IPS DF 4.7 (cell line): ENCODE results near the gene HPD.
"Not testable (repeated sequence)": the region's sequence is repeated elsewhere in the genome, so short reads cannot be mapped to it uniquely, and the experiment has no call there.

Experiments used
- DNase-seq: peaks from one replicate; pipeline ENCODE4 v3.0.0-alpha.2; 2013; ENCODE audit warnings: low spot score; ENCODE audit errors: extremely low read depth

The HPD gene

DNA sequence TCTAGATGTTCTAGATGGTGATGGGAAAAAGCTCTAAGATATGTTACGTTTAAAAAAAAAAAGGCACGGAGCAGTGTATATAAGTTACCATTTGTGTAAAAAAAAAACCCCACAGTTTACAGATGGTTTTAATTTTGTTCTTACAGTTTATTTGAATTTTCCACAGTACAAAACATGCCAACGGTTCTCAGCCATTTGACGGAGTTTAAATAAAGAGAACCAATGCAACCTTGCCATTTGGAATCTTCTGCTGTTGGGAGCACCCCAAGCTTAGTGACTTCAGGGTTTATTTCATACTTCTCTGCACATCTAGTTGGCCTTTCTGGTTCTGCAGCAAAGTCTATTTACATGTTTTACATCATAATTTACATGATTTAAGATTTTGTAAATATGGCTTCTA, 7.7 kb upstream of the HPD start:
- DNase-seq = no peak

DNA sequence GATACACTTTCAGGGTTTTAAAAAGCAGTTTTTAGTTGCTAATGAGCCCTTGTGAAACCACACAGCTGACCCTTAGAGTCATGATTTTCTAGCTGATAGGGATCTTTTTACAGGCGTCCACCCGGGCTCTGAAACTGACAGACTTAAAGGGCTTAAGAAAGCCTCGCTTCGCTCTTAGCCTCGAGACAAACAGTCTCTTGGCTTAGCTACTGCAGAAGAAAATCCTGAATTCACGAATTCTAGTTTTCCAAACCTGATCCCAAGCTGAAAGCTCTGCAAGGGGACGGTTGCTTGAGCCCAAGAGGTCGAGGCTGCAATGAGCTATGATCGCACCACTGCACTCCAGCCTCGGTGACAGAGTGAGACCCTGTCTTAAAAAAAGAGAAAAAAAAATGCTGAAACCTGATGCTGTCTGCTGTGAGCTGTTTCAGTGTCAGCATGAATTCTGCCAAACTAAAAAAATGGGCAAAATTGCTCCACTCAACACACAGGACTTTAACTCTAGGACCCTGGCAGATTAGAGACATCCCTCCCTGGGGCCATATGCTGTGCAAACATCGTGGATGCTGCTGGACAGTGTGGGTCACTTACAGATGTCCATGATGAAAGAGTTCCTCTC, 3.1 kb upstream of the HPD start:
- DNase-seq = no peak

DNA sequence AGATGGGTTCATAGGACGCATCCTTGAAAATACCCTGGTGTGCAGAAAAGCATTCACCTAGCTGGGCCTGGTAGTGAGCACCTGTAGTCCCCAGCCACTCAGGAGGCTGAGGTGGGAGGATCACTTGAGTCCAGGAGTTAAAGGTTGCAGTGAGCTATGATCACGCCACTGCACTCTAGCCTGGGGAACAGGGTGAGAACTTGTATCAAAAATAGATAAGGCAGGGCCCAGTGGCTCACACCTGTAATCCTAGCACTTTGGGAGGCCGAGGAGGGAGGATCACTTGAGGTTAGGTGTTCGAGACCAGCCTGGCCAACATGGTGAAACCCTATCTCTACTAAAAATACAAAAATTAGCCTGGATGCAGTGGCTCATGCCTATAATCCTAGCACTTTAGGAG, 2.0 kb upstream of the HPD start:
- DNase-seq = not testable (repeated sequence)

DNA sequence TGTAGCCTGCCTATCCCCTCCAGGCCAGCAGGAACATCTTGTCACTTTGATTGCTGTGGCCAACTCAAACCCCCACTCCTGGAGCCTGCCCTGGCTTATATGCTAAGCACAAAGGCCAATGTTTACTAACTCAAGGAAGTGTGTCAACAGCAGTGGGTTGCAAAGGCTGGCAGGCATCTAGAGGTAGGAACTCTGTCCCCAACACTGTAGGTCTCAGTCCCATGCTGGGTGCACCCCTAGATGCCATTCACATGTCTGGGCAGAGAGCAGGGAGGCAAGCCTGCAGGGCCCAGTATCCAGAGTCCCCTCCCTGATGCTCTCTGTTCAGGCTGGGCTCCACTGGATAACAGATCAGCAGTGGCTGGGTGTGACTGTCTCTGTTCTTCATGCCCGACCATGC, 1.6 kb upstream of the HPD start:
- no peak for DNase-seq

DNA sequence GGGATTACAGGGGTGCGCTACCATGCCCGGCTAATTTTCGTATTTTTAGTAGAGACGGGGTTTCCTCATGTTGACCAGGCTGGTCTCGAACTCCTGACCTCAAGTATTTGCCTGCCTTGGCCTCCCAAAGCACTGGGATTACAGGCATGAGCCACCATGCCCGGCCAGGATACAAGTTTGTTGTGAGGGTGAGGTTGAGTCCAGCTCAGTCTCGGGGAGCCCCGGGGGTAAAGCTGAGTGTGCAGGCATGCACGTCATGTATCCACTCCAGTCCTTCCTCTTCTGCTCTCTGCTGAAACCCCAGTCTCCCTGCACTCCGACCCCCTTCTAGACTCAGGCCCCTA, 369 bp downstream of the HPD start:
- no peak for DNase-seq

DNA sequence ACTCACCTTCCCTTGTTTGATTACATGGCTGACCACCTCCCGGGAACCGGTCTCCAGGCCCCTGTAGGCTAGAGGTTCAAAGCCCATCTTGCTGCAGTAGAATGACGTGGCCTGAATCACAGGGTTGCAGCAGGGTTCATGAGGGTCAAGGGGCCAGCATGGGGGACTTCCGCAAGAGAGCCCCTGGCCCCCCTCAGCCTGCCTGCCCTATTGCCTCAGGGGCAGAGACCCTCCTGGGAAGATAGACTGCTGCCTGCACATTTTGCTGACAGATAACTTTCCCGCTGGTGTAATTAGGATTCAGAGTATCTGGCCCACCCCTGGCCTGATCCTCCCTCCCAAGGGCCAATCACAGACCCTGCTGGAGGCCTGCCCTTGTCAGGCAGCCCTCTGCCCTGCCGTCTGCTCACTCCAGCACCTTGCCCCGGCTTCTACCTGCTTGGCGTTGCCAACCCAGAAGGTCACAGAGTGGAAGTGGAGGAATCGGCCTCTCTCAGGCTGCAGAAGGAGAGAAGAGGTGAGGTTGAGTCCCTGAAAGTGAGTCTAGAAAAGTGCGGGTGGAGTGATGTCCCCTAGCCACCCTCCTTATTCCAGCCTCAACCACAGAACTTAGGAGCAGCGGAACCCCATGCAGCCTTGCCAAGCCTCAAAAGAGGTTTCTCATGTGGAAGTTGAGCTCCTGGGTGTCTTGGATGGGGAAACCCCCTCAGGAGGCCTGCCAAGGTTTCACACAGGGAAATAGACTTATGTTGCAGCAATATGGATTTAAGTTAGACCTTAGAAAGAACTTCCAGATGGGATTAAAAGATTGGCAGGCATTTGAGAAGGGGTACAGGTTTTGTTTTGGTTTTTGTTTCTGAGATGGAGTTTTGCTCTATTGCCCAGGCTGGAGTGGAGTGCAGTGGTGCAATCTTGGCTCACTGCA, 1.1 kb downstream of the HPD start:
- DNase-seq = no peak

DNA sequence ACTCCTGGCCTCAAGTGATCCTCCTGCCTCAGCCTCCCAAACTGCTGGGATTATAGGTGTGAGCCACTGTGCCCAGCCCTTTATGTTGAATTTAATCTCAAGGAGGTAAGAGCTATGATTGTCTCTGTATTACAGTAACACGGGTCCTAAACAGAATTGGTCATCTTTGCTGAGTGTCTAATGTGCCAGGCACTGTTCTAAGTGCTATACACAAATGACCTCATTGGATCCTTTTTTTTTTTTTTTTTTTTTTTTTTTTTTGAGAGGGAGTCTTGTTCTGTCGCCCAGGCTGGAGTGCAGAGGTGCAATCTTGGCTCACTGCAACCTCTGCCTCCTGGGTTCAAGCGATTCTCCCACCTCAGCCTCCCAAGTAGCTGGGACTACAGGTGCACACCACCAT, 6.3 kb downstream of the HPD start:
- DNase-seq = not testable (repeated sequence)

DNA sequence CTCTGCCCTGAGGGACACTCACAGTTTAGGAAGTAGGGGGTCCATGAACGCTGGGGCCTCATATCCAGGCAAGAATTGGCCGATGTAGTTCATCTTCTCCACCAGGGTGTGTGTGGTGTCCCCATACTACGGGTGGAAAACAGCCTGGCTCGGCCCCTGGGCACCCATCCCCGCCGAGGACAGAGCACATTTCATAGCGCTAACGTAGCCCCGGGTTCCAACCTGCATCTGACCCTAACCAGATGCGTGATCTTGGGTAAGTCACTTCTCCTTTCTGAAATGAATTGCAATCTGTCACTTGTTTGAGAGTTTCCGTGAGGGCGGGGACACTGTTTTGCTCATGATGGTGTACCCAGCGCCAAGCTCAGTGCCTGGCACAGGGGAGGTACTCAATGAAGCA, 9.0 kb downstream of the HPD start:
- DNase-seq = no peak

DNA sequence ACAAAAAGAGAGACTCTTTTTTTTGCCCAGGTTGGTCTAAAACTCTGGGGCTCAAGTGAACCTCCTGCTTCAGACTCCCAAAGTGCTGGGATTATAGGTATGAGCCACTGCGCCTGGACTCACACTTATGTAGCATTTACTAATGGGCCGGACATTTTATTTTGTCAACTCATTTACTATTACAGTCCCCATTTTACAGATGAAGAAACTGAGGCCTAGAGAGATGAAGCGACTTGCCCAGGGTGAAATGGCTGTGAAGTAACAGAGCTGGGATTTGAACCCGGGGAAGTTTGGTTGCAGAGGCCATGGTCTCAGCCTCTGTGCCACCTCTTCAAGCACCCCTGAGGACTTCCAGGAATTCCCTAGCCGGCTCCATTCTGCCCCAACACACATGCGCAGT, 9.4 kb downstream of the HPD start:
- no peak for DNase-seq

DNA sequence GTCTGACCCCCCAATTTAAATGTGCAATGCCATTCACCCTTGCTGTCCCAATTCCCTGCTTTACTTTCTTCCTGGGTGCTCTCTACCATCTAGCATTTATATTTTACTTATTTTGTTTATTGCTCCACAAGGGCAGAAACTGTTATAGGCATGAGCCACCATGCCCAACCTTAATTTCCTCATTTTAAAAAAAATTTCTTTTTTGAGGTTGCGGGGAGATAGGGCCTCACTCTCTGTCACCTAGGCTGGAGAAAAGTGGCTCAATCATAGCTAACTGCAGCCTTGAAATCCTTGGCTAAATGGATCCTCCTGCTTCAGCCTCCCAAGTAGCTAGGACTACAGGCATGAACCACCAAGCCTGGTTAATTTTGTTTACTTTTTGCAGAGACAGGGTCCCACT, 13.0 kb downstream of the HPD start:
- DNase-seq = no peak

DNA sequence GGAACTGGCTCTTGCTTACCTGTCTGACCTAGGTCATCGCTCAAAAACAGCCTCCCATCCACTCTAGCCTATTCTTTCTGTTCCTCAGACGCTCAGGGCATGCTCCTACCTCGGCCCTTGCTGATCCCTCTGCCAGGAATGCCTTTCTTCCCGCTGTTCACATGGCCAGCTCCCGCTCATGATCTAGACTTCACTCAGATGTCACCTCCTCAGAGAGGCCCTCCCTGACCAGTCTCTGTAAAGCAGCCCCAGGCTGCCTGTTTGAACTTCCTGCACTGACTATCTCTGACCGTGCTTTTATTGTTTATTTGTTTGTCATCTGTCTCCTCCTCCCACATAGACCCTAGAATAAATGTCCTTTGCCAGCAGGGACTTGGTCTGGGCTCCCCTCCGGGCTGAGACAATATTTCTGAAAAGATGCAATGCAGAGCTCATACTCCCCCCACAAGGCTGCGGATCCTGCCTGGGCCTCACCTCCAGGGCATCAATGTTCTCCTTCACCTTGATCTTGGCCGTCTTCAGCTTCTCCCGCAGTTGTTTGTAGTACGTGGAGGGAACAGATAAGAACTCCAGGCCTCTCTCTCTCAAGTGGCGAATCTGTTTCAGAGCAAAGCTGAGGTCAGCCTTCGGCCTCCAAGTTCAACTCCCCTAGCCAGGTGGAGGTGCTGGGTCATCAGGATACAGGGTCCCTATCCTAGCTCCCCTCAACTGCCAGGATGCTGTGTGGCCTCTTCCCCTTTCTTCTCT, 15.2 kb downstream of the HPD start:
- no peak for DNase-seq

DNA sequence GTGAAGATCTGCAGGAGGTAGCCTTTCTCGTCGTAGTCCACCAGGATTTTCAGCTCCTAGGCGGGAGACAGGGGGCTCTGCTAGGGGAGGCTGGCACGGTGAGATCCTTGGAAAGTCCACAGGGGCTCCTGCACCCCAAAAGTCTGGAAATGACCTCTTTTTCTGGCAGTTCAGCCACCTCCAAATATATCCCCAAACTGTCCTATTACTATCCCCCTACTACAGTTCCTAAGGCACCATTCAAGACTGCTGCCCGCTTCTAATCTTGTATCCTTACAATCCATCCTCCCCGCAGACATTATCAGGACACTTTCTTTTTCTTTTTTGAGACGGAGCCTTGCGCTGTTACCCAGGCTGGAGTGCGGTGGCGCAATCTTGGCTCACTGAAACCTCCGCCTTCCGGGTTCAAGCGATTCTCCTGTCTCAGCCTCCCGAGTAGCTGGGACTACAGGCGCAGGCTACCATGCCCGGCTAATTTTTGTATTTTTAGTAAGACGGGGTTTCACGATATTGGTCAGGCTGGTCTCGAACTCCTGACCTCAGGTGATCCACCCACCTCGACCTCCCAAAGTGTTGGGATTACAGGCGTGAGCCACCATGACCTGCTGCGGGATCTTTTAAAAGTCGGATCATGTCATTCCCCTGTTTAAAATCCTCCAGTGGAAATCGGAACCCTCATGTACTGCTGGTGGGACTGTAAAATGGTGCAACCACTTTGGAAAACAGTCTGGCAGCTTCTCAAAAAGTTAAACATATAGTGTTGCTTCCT, 18.5 kb downstream of the HPD start:
- no peak for DNase-seq

DNA sequence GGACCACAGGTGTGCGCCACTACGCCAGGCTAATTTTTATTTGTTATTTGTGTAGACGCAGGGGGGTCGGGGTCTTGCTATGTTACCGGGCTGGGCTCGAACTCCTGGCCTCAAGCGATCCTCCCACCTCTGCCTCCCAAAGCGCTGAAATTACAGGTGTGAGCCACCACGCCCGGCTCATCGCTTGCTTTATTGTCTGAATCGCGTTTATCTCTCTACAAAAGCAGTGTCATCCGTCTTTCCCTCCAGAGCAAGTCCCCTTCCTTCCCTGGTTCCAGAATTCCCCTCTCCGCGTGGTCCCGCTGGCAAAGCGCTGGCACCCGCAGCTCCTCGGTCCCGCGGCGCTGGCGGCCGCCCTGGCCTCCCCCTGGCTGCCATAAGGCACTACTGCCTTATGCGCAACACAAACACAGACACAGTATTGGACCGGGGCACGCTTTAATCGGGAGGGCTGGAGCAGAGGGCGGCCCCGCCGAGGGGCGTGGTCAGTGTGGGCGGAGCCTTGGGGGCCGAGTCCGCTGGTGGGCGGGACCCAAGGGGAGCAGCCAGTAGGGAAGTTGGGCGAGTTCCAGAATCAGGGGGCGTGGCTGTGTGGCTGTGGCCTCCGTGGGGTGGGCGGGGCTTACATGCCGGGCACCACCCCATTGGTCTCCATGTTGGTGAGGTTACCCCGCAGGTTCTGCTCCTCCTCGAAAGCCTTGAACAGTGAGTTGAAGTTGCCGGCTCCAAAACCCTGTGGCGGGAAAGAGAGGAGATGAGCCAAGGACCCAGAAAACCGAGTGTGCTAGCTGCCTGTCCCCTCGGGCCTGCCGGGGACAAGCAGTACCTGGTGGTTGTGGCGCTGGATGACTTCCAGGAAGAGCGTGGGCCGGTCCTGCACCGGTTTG, 19.3 kb downstream of the HPD start:
- DNase-seq = peak; percentile 91

DNA sequence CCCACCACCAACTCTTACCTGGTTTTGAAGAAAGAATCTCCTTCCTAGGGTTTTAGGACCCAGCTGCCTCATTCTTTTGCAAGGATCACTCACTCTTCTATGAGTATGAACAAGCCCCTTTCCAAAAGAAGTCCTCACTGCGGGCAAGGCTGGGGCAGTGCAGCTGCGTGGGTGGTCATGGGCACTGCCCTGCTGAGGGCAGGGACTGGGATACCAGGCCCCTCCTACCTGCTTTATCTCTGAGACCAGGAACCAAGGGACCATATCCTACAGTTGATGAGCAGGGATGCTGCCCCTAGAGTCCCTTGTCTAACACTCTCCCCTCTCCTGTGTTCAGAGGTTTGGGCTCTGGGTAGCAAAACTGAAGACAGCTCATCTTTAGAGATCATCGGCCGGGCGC, 20.5 kb downstream of the HPD start:
- no peak for DNase-seq

DNA sequence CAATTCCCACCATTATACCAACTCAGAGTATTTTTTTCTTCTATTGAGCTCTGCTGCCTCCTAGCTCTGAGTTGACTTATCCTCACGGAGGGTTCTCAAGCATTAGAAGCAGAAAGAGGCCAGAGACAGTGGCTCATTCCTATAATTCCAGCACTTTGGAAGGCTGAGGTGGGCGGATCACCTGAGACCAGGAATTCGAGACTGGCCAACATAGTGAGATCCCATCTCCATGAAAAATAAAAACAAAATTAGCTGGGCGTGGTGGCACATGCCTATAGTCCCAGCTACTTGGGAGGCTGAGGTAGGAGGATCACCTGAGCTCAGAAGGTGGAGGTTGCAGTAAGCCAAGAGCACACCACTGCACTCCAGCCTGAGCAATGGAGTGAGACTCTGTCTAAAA, 21.0 kb downstream of the HPD start:
- DNase-seq = no peak

DNA sequence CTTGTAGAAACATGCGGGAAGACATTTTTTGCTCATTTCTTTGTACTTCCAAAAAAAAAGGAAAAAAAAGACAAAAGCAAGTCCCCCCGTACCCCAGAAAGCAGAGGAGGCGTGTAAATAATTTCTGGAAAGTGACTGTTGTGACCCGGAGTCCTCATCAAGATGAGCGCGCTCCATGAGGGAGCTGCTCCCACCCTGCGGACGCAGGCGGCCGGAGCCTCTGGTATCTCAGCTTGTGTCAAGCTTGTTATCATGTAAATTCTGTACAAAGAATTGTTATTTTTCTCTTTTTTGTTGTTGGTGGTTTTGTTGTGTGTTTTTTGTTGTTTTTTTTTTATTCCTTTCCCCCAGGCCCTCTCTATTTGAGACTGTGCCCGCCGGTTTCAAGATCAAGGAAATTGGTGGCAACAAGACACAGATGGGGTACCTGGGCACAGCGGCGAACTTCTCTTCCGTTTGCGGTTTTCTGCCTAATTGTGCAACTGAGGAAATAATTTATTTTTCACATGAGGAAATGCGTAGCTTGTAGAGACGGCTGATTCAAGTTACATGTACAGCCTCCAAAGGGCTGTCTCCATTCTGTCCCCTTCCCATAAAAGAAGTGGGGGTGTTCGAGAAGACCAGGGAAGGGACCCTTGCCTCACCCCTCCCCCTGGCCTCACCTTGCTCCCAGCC, 27.0 kb downstream of the HPD start:
- DNase-seq = no peak

DNA sequence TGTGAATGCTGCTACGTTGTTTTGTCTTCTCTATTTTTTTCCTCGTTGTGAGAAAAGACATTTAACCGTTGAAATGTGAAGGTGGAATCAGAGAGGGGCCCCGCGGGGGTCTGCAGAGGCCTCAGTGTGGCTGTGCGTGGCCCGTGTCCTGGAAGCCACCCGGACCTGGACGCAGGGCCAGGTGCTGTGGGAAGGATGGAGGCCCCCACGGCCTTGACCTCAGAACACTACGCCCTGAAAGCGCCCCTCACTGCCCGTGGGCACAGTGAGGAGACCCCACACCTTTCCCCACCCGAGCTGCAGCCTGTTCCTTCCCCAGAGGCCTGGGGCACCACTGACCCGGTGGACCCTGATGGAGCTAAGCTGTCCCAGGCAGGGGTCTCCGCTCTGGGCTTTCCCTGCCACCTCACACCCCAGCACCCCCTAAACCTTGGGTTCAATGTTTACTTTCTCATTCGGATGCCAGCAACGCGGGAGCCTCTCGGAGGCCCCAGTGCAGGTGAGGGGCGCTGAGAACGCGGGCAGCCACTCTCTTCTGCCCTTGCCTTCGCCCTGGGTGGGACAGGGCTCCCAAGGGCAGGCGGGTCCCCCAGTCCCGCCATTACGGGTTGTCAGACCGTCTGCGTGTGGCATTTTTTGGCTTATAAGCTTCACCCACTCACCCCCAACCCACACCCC, 27.9 kb downstream of the HPD start:
- no peak for DNase-seq

DNA sequence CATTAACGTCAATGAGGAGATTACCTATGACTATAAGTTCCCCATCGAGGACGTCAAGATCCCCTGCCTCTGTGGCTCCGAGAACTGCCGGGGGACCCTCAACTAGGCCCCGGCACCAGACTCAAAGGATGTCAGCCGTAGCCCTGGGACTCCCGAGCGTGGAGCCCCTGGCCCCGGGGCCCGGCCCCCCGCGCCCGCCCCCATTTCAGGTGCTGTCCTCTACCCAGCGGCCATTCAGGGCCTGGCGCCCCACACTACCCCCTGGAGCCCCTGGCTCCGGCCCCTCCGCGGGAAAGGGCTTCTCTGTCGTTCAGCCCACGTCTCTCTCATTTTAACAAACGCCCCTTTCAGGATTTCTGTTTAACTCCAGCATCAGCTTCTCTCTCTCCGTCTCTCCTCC, 28.5 kb downstream of the HPD start:
- DNase-seq = no peak

DNA sequence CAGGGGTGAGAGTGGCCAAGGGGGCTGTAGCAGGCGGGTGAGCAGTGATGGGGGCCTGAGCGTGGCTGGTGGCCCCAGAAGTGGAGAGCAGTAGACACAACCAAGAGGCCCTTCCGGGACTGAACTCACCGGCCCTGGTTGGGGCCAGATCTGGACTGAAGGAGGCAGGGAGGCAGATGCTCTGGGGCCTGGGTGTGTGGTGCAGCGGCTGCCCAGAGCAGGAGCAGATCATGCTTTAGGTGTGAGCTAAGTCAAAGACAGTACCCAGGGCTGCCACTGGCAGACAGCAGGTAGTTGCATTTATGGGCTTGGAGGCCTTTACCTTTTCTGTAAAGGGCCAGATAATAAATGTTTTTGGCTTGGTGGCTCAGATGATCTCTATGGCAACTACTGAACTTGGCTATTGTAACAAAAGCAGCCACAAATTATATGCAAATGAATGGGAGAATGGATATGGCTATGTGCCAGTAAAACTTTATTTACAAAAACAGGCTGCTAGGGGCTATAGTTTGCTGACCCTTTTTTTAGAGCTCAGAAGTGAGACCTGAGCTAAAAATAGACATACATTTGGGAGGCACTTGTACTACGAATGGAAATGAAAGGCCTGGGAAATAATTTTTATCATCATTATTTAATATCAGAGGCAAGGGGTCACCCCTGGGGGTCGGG, 29.3 kb downstream of the HPD start:
- DNase-seq = no peak
